ENCODE results near the gene CDH4.

CDH4 gene

GRCh38 chr20:61301711-61302525 is 49.9 kb downstream of the CDH4 start:
- DNase-seq (ENCODE audit: low read depth), result no peak

GRCh38 chr20:61303217-61303616 is 51.2 kb downstream of the CDH4 start:
- no peak for DNase-seq (ENCODE audit: low read depth)

GRCh38 chr20:61303675-61304074 is 51.6 kb downstream of the CDH4 start:
- no peak for DNase-seq (ENCODE audit: low read depth)

- no peak for DNase-seq (ENCODE audit: low read depth)
These were observed 52.7 kb downstream of the CDH4 start for GRCh38 chr20:61304750-61305149.

GRCh38 chr20:61306937-61307475 is 54.9 kb downstream of the CDH4 start:
- no peak for DNase-seq (ENCODE audit: low read depth)

GRCh38 chr20:61307686-61308476 is 55.8 kb downstream of the CDH4 start:
- DNase-seq (ENCODE audit: low read depth), result no peak

GRCh38 chr20:61308477-61308774 is 56.4 kb downstream of the CDH4 start:
- no peak for DNase-seq (ENCODE audit: low read depth)

- no peak for DNase-seq (ENCODE audit: low read depth)
These were observed 58.9 kb downstream of the CDH4 start for GRCh38 chr20:61310954-61311353.

GRCh38 chr20:61311656-61312387 is 59.8 kb downstream of the CDH4 start:
- DNase-seq (ENCODE audit: low read depth), result no peak

- DNase-seq (ENCODE audit: low read depth), result no peak
These were observed 60.9 kb downstream of the CDH4 start for GRCh38 chr20:61312925-61313324.

- no peak for DNase-seq (ENCODE audit: low read depth)
These were observed 61.3 kb downstream of the CDH4 start for GRCh38 chr20:61313396-61313795.

- DNase-seq (ENCODE audit: low read depth), result no peak
These were observed 62.4 kb downstream of the CDH4 start for GRCh38 chr20:61314326-61315010.

GRCh38 chr20:61315319-61315718 is 63.3 kb downstream of the CDH4 start:
- DNase-seq (ENCODE audit: low read depth), result no peak

- DNase-seq (ENCODE audit: low read depth), result no peak
These were observed 64.3 kb downstream of the CDH4 start for GRCh38 chr20:61316346-61316745.

- DNase-seq (ENCODE audit: low read depth), result no peak
These were observed 66.0 kb downstream of the CDH4 start for GRCh38 chr20:61317966-61318530.

GRCh38 chr20:61320691-61321425 is 68.8 kb downstream of the CDH4 start:
- no peak for DNase-seq (ENCODE audit: low read depth)

GRCh38 chr20:61321481-61321880 is 69.4 kb downstream of the CDH4 start:
- DNase-seq (ENCODE audit: low read depth), result no peak

GRCh38 chr20:61322151-61322865 is 70.2 kb downstream of the CDH4 start:
- no peak for DNase-seq (ENCODE audit: low read depth)

GRCh38 chr20:61324906-61325305 is 72.8 kb downstream of the CDH4 start:
- no peak for DNase-seq (ENCODE audit: low read depth)

GRCh38 chr20:61325718-61326117 is 73.7 kb downstream of the CDH4 start:
- no peak for DNase-seq (ENCODE audit: low read depth)
